Activated CD8-positive, alpha-beta memory T cell treated with anti-CD3 and anti-CD28 coated beads, Interleukin-2, amount 50 U/mL, for 4 hours (primary cell): Measurements from ENCODE around the gene CLEC2A.
"Not testable (repeated sequence)": the region's sequence is repeated elsewhere in the genome, so short reads cannot be mapped to it uniquely, and the experiment has no call there.

Experiments
- DNase-seq: peaks from one replicate; pipeline ENCODE4 v3.0.0-alpha.2; 2020

Gene CLEC2A, protein sequence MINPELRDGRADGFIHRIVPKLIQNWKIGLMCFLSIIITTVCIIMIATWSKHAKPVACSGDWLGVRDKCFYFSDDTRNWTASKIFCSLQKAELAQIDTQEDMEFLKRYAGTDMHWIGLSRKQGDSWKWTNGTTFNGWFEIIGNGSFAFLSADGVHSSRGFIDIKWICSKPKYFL

GRCh38 chr12:9932270-9932669 is at the start of gene CLEC2A:
Gene CLEC2A (minus strand): TSS chr12:9932370. CDS start chr12:9932329, 41 bp downstream.
- no peak for DNase-seq

DNA sequence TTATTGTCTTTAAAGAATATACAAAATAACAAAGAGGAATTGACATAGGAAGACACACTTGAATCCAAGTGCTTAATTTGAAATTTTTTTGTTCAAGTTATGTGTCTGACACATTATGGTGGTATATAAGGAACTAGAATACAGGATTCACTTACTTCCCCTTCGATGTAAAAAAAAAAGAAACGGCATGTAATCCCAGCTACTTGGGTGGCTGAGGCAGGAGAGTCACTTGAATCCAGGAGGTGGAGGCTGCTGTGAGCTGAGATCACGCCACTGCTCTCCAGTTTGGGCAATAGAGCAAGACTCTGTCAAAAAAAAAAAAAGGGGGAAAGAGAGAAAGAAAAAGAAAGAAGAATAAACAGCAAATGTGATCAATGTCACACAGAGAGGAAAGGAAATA is 48.0 kb upstream of the CLEC2A start:
- no peak for DNase-seq

DNA sequence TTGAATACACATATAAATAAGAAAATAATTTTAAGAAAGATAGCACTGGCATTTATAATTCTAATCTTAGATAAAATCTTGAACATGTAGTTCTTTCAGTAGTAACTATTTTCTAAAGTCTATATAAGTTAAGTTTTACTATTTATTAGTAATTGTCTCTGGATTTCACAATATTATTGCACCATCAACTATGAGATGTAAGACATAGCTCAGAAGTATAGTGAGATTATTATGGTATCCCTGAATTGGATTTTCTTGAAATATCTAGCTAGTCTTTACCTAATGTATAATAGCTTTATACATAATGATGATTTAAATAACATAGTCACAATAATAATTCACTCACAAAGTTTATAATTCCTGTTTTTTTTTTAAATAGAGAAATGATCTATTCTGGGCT is 45.7 kb upstream of the CLEC2A start:
- no peak for DNase-seq

DNA sequence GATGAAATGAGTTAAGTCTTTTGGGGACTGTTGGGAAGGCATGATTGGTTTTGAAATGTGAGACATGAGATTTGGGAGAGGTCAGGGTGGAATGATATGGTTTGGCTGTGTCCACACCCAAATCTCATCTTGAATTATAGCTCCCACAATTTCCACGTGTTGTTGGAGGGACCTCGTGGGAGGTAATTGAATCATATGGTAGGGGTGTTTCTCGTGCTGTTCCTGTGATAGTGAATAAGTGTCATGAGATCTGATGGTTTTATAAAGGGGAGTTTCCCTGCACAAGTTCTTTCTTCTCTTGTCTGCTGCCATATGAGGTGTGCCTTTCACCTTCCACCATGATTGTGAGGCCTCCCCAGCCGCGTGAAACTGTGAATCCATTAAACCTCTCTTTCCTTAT is 44.5 kb upstream of the CLEC2A start:
- not testable (repeated sequence) for DNase-seq

GRCh38 chr12:9975614-9976013 is 43.4 kb upstream of the CLEC2A start:
- no peak for DNase-seq

- not testable (repeated sequence) for DNase-seq
Observed at GRCh38 chr12:9974731-9975130, 42.6 kb upstream of the CLEC2A start.

DNA sequence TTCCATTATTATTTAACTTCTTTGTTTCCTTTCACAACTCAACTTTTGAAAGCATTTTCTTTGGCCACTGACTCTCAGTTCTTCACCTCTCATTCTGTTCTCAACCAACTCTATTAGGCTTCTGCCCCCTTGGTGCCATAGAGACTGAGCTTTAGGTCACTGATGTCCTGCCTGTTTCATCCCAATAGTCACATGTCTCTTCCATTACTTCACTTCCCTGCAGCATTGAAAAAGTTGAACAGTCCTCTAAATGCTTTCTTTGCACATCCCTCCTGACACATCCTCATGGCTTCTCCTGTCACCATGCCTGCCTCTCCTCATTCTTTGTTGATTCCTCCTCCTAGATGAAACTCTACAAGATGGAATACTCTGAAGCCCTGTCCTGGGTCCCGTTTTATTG is 41.8 kb upstream of the CLEC2A start:
- no peak for DNase-seq

GRCh38 chr12:9971181-9971580 is 39.0 kb upstream of the CLEC2A start, which contains the start of gene CLEC12A:
Gene CLEC12A (plus strand): TSS chr12:9971409. CDS start chr12:9971597, 188 bp downstream.
- no peak for DNase-seq

DNA sequence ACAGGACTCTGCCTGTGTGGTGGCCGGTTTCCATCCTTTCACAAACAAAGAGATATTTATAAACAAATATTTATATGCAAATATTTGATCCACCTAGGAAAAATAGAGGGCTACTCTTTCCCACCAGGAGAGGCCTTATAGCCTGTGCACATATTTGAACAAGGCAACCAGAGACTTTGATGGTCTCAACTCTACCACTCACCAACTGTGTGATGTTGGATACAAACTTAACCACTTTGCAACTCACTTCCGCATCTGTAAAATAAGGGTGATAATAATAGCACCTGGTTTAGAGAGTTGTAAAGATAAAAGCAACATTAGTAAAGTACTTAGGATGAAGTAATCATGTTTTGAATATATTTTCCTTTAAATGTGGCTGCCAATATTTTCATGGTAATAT is 37.5 kb upstream of the CLEC2A start:
- DNase-seq = no peak

- DNase-seq = no peak
Observed at GRCh38 chr12:9961901-9962300, 29.7 kb upstream of the CLEC2A start.

DNA sequence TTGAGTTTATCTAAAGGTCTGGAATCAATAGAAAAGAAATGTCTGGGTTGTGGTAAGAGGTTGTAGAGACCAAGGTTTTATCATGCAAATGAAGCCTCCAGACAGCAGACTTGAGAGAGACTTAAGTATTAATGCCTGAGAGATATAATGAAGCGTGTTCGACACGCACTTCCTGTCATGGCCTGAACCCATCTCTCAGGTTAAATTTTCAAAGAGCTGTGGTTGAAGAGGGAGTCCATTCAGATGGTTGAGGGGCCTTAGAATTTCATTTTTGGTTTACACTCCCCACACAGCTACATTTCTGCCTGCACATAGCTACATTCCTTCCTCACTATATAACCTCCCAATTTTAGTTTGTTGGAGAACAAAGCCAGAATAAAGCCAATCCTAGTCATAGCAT is 28.9 kb upstream of the CLEC2A start:
- no peak for DNase-seq

GRCh38 chr12:9960590-9960989 is 28.4 kb upstream of the CLEC2A start:
- no peak for DNase-seq

GRCh38 chr12:9957834-9958233 is 25.7 kb upstream of the CLEC2A start:
- no peak for DNase-seq

- not testable (repeated sequence) for DNase-seq
Observed at GRCh38 chr12:9952954-9953729, 21.0 kb upstream of the CLEC2A start.

GRCh38 chr12:9951026-9951675 is 19.0 kb upstream of the CLEC2A start:
- peak; percentile 22 for DNase-seq

- DNase-seq = no peak
Observed at GRCh38 chr12:9948606-9949296, 16.6 kb upstream of the CLEC2A start.

- no peak for DNase-seq
Observed at GRCh38 chr12:9947674-9948073, 15.5 kb upstream of the CLEC2A start.

GRCh38 chr12:9944391-9944790 is 12.2 kb upstream of the CLEC2A start:
- no peak for DNase-seq

DNA sequence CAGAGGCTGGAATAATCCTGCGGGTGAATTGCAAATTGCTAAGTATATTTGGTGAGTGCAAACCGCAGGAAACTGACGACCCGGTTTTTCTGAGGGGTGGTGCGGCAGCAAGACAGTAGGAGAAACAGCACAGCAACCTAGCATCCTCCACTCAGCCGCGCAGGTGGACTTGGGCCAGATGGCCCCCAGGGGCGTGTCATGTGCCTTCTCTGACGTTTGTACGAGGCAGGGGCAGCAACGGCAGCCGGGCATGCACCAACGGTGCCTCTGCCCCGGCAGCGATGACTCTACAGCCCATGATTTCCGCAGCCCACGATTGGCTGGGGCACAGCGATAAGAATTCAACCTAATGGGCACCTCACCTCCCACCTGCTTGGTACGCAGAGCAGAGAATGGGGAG is 11.1 kb upstream of the CLEC2A start:
- DNase-seq = peak; percentile 16

DNA sequence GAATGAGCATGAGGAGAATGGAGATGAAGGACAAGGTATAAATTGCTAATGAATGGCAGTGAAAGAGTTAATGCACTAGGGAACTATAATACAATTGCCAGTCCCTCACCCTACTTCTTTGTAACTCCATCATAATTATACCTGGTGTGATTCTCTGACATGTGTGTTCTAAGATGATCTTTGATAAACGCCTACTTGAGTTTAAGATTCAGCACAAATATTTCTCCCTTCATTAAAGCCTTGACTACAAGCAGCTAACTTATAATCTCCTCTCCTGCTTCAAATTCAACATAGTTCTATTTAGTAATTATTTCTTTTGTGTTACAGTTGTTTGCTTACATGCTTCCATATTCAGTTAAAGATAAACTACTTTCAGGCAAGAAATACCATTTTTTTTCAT is 9.7 kb upstream of the CLEC2A start:
- no peak for DNase-seq

GRCh38 chr12:9940375-9940774 is 8.2 kb upstream of the CLEC2A start:
- DNase-seq = no peak

GRCh38 chr12:9936591-9936990 is 4.4 kb upstream of the CLEC2A start:
- no peak for DNase-seq

DNA sequence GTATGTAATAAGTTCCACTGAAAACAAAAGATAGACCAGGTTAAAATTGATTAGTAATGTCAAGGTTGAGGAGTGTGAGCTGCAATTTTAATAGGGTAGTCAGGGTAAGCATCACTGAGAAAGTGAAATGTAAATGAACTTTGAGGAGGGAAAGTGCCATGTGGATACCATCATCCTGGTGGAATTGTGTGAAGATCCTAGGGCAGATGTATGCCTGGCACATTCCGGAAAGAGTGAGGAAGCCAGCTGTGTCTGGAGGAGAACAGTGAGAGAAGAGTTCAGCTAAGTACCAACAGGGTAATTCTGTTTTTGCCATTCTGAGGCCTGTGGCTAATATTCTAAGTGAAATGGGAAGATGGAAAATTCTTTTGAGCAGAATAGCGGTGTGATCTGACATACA is 2.9 kb upstream of the CLEC2A start:
- no peak for DNase-seq

- no peak for DNase-seq
Observed at GRCh38 chr12:9933958-9934357, 1.8 kb upstream of the CLEC2A start.
